ENCODE data around the gene TIMM17A. TPM values are rescaled to one million over a fixed set of nuclear protein-coding genes. Genes with fewer than 3 reads are reported as not detected.
A peak's percentile ranks its signal among the peaks of the same experiment; 100 is the strongest.

TIMM17A gene
- total RNA-seq, 1 donor from 2014 or later: 139 TPM

DNA sequence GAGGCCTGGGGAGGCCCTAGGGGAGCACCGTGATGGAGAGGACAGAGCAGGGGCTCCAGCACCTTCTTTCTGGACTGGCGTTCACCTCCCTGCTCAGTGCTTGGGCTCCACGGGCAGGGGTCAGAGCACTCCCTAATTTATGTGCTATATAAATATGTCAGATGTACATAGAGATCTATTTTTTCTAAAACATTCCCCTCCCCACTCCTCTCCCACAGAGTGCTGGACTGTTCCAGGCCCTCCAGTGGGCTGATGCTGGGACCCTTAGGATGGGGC, 60.3 kb downstream of the TIMM17A start:
- TF ChIP-seq EZH2 (IDR thresholded peaks at IDR 0.05; ENCODE audit: insufficient read depth, low read length) (no peak), CTCF (IDR thresholded peaks at IDR 0.05; ENCODE audit: insufficient read depth, low read depth, low read length) (no peak)
- no peak overlapping the region for H2AFZ ChIP-seq (ENCODE audit: low read depth, low read length)
- H3K9me3 ChIP-seq (ENCODE audit: insufficient read depth, low read depth, low read length): no peaks in the 10 kb centered on the region
- H3K4me3 ChIP-seq (ENCODE audit: insufficient read depth, low read depth, low read length): no peak overlapping the region
- no peaks in the 10 kb centered on the region for H3K79me2 ChIP-seq (ENCODE audit: insufficient read depth, low read length)
- peaks cover 2% of the 10 kb centered on the region for H3K27me3 ChIP-seq (ENCODE audit: insufficient read depth, low read length)
- H3K4me2 ChIP-seq (ENCODE audit: low read length): no peak overlapping the region
- DNase-seq (ENCODE audit: low read depth): no peak
- Mint-ChIP-seq H3K27me3 (ENCODE audit: low read depth, unreplicated experiment) (peaks cover 10% of the 10 kb centered on the region), H3K36me3 (ENCODE audit: low read depth, unreplicated experiment) (peaks cover 3% of the 10 kb centered on the region), H3K27ac (ENCODE audit: unreplicated experiment) (no peak overlapping the region), H3K9me3 (ENCODE audit: unreplicated experiment) (no peaks in the 10 kb centered on the region), H3K4me1 (ENCODE audit: low read depth, unreplicated experiment) (peaks cover 6% of the 10 kb centered on the region), H3K4me3 (ENCODE audit: unreplicated experiment) (no peak overlapping the region)
- no peak overlapping the region for H3K27ac ChIP-seq (ENCODE audit: low read depth, low read length)
- no peak for FAIRE-seq
- no peaks in the 10 kb centered on the region for H3K36me3 ChIP-seq (ENCODE audit: insufficient read depth, low read length)
- no peak overlapping the region for H3K9ac ChIP-seq (ENCODE audit: low read length)
- H3K4me1 ChIP-seq (ENCODE audit: insufficient read depth, low read length): peaks cover 7% of the 10 kb centered on the region
- no peaks in the 10 kb centered on the region for H4K20me1 ChIP-seq (ENCODE audit: insufficient read depth, low read length)

- peaks cover 6% of the 10 kb centered on the region for H3K4me1 Mint-ChIP-seq (ENCODE audit: low read depth, unreplicated experiment)
- H3K27ac Mint-ChIP-seq (ENCODE audit: unreplicated experiment): no peak overlapping the region
- no peaks in the 10 kb centered on the region for H3K9me3 Mint-ChIP-seq (ENCODE audit: unreplicated experiment)
- Histone ChIP-seq H3K27ac (ENCODE audit: low read depth, low read length) (no peak overlapping the region), H3K27me3 (ENCODE audit: insufficient read depth, low read length) (peaks cover 2% of the 10 kb centered on the region), H3K36me3 (ENCODE audit: insufficient read depth, low read length) (no peaks in the 10 kb centered on the region), H2AFZ (ENCODE audit: low read depth, low read length) (no peak overlapping the region), H3K79me2 (ENCODE audit: insufficient read depth, low read length) (no peaks in the 10 kb centered on the region), H3K4me1 (ENCODE audit: insufficient read depth, low read length) (peaks cover 7% of the 10 kb centered on the region), H3K9me3 (ENCODE audit: insufficient read depth, low read depth, low read length) (no peaks in the 10 kb centered on the region), H4K20me1 (ENCODE audit: insufficient read depth, low read length) (no peaks in the 10 kb centered on the region), H3K4me2 (ENCODE audit: low read length) (no peak overlapping the region), H3K4me3 (ENCODE audit: insufficient read depth, low read depth, low read length) (no peak overlapping the region), H3K9ac (ENCODE audit: low read length) (no peak overlapping the region)
- peaks cover 13% of the 10 kb centered on the region for H3K27me3 Mint-ChIP-seq (ENCODE audit: low read depth, unreplicated experiment)
- H3K4me3 Mint-ChIP-seq (ENCODE audit: unreplicated experiment): no peak overlapping the region
- peaks cover 3% of the 10 kb centered on the region for H3K36me3 Mint-ChIP-seq (ENCODE audit: low read depth, unreplicated experiment)
- DNase-seq (ENCODE audit: low read depth): peak; percentile 23
- TF ChIP-seq EZH2 (IDR thresholded peaks at IDR 0.05; ENCODE audit: insufficient read depth, low read length) (no peak), CTCF (IDR thresholded peaks at IDR 0.05; ENCODE audit: insufficient read depth, low read depth, low read length) (no peak)
- FAIRE-seq: no peak
Measured at GRCh38 chr1:202016022-202016810, 60.9 kb downstream of the TIMM17A start.
